A204.1 (cell line): ENCODE measurements around the gene RPRD1A.
"Not testable (repeated sequence)": the region's sequence is repeated elsewhere in the genome, so short reads cannot be mapped to it uniquely, and the experiment has no call there.

Experiments
- FAIRE-seq: peaks from 2 replicates; lab custom pipeline; 2012; peaks lifted over from hg19 to GRCh38; lab: Jason Lieb, UNC

Gene RPRD1A

GRCh38 chr18:36025025-36025424, 42.3 kb downstream of the RPRD1A start:
- FAIRE-seq: no peak

GRCh38 chr18:36024241-36024640, 43.1 kb downstream of the RPRD1A start:
- FAIRE-seq: not testable (repeated sequence)

- FAIRE-seq: no peak
Observed at GRCh38 chr18:36023336-36023735, 44.0 kb downstream of the RPRD1A start.

GRCh38 chr18:36020174-36020711, 47.1 kb downstream of the RPRD1A start:
- FAIRE-seq: no peak

- FAIRE-seq: no peak
Observed at GRCh38 chr18:36017232-36017631, 50.1 kb downstream of the RPRD1A start.

GRCh38 chr18:36015629-36016028, 51.7 kb downstream of the RPRD1A start:
- FAIRE-seq: no peak

GRCh38 chr18:36012891-36013290, 54.5 kb downstream of the RPRD1A start:
- FAIRE-seq: no peak

GRCh38 chr18:36009214-36009613, 58.1 kb downstream of the RPRD1A start:
- FAIRE-seq: no peak

- no peak for FAIRE-seq
Observed at GRCh38 chr18:36006997-36007396, 60.4 kb downstream of the RPRD1A start.

GRCh38 chr18:35999925-36000324, 67.4 kb downstream of the RPRD1A start:
- no peak for FAIRE-seq

- peak; percentile 16 for FAIRE-seq
Observed at GRCh38 chr18:35998967-35999366, 68.4 kb downstream of the RPRD1A start.

- FAIRE-seq: no peak
Observed at GRCh38 chr18:35993013-35993412, 74.3 kb downstream of the RPRD1A start.

- no peak for FAIRE-seq
Observed at GRCh38 chr18:35991696-35992095, 75.7 kb downstream of the RPRD1A start.

GRCh38 chr18:35983818-35984217, 83.5 kb downstream of the RPRD1A start:
- no peak for FAIRE-seq

GRCh38 chr18:35983147-35983546, 84.2 kb downstream of the RPRD1A start:
- no peak for FAIRE-seq

GRCh38 chr18:35982409-35983114, 84.8 kb downstream of the RPRD1A start:
- no peak for FAIRE-seq

GRCh38 chr18:35979112-35979511, 88.2 kb downstream of the RPRD1A start:
- FAIRE-seq: no peak

- FAIRE-seq: no peak
Observed at GRCh38 chr18:35974181-35974580, 93.2 kb downstream of the RPRD1A start.

GRCh38 chr18:35973650-35974049, 93.7 kb downstream of the RPRD1A start:
- FAIRE-seq: no peak

GRCh38 chr18:35972197-35973000, 95.0 kb downstream of the RPRD1A start, which contains the start of gene RMP24:
RMP24 (plus strand) TSS chr18:35972679.
- no peak for FAIRE-seq

GRCh38 chr18:35971661-35972196, 95.6 kb downstream of the RPRD1A start:
- FAIRE-seq: no peak

GRCh38 chr18:35969676-35970075, 97.7 kb downstream of the RPRD1A start:
- no peak for FAIRE-seq

- FAIRE-seq: no peak
Observed at GRCh38 chr18:35968278-35968880, 99.0 kb downstream of the RPRD1A start.
